Fibroblast of villous mesenchyme (primary cell): ENCODE data around the gene HNRNPF. TPM values are rescaled to one million over a fixed set of nuclear protein-coding genes. Genes with fewer than 3 reads are reported as not detected.
A peak's percentile ranks its signal among the peaks of the same experiment; 100 is the strongest.

Source experiments
- DNase-seq: peaks from one replicate; pipeline ENCODE4 v3.0.0-alpha.2; 2010; ENCODE audit warnings: low read depth
- H3K4me3 ChIP-seq: 2 replicates; pipeline ENCODE4 v1.5.1; 2011; ENCODE audit warnings: low read depth, mild to moderate bottlenecking, low read length
- CTCF ChIP-seq: IDR thresholded peaks from 2 replicates; pipeline ENCODE4 v1.5.1; 2012; ENCODE audit warnings: low read depth, mild to moderate bottlenecking, low read length; ENCODE audit not compliant: insufficient read depth
- total RNA-seq: library from RNA; depleted of rRNA; stranded (reverse); fragments of >200 nt; gene quantifications from 2 replicates; pipeline ENCODE4 v1.2.3, GENCODE V29; 2012

HNRNPF gene
- total RNA-seq, 1 donor: 203 TPM

DNA sequence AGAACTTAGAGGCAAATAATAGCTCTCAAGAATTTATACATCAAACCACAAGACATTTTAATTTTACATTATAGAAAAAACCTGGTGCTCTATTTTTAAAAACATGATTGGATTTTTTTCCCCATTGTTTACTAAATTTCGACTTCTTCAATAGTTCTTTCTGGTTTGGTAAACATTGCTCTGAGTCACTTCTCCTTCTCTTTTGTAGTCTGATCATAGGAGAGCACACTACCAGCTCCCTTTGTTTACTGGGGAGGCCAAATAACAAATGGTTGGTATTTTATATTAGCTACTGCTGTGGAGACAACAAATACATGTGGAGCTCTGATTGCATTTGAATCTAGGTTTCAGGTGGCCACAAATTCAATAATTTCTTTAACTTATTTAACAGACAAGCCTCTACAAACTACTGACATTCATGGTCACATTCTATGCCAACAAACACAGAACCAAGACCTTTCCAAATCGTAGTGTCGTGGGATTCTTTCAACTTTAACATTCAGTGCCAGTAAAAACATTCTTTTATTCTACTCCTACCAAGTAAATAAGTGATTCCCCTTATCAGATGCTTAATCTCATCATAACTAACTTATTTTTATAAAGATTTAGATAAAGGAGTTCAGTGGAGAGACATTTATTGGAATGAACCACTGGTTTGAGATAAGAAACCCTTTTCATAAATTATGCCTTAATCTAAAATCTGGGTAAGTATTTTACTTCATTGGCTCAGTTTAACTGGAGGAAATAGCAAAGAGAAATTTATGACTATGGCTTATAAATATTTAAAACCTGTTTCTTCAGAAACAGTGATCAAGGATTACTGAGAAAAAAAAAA is 55.3 kb downstream of the HNRNPF start:
- TF ChIP-seq CTCF: no peak

DNA sequence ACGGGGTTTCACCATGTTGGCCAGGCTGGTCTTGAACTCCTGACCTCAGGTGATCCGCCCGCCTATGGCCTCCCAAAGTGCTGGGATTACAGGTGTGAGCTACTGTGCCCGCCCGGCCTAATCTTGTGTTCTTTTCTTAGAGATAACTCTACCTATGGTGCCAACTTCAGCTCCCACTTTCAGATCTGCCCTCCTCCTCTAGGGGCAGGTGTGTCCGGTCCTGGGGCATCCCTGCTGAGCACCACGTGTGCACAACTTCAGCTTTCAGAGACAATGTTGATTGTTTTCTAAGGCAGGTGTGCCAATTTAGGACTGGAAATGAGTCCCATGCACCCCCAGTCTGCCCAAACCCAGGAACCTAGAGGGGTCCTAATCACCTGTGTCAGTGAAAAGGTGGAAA is 56.0 kb downstream of the HNRNPF start:
- TF ChIP-seq CTCF: no peak
- DNase-seq: no peak
- H3K4me3 ChIP-seq: no peak overlapping the region

More for the DNA sequence above, 55.3 kb downstream of the HNRNPF start:
- H3K4me3 ChIP-seq: no peak overlapping the region
- no peak for DNase-seq

- DNase-seq: no peak
- TF ChIP-seq CTCF: no peak
- no peak overlapping the region for H3K4me3 ChIP-seq
Observed at GRCh38 chr10:43351301-43351700, 57.7 kb downstream of the HNRNPF start.

GRCh38 chr10:43350686-43351085 is 58.3 kb downstream of the HNRNPF start:
- TF ChIP-seq CTCF: no peak
- H3K4me3 ChIP-seq: no peak overlapping the region
- no peak for DNase-seq

DNA sequence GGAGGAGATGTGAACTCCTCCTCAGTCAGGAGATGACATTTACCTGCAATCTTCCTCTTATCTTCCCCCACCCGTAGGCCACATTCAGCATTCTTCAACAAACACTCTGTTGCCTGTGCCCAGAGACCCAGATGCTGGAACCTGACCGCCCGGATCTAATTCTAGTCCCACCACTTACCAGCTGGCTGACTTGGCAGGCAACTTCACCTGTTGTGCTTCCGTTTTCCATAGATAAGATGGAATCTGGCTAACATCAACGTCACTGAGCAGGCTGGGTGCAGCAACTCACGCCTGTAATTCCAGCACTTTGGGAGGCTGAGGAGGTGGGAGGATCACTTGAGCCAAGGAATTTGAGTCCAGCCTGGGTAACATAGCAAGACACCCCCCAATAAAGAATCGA is 58.8 kb downstream of the HNRNPF start:
- TF ChIP-seq CTCF: no peak
- no peak for DNase-seq
- no peak overlapping the region for H3K4me3 ChIP-seq

DNA sequence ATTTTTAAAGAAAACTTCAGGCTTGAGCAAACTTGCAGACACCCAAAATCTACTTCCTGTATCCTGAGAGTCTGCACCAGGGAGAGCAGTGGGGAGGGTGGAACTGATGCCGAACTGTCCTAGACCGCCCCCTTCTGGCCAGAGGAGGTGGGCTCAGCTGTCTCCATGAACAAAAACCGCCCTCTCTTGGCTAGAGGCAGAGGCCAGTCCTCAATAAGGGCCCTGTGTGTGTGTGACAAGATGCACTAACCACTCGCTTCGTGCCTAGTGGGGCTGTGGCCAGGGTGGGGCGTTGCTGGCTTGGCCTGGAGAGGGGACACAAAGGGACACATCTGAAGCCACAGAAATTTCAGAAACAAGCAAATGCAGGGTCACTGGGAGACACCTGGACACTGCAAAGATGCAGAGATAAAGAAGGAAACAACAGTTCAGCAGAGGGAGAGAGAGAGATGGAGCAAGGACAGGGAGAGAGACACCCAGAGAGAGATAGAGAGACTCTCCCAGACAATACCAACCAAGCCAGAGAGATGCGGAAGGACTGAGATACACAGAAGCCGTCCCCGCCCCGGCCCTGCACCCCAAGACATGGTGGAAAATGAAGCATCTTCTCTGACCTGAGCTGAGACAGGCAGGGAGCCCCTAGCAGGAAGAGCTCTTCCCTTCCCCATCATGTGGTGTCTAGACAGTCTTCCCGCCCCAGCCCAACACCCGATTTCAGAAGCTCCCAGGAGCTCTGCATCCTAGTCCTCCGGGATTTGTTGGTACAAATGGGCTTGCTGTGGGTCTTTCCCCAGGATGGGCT is 60.3 kb downstream of the HNRNPF start:
- H3K4me3 ChIP-seq: no peak overlapping the region
- peak; percentile 99 for TF ChIP-seq CTCF
- DNase-seq: peak; percentile 81
